Motor neuron (in vitro differentiated cells): ENCODE results near the gene FZD7. TPM values are rescaled to one million over a fixed set of nuclear protein-coding genes. Genes with fewer than 3 reads are reported as not detected.

Experiments
- ATAC-seq, 8 experiments: fragments of 200-7000 bp; cut with Tn5 transposase; replicated peaks in 6 of 8; 2 replicates each; pipeline ENCODE4 v1.8.0; 2021; ENCODE audit warnings: mild to moderate bottlenecking in 8 of 8, moderate library complexity in 8 of 8
- H3K27ac ChIP-seq, 2 donors: fragments of 250-450 bp; sonication (Bioruptor Pico); 2 replicates each; pipeline ENCODE4 v1.9.0; 2021; ENCODE audit warnings: antibody characterized with exemption in 2 of 2, mild to moderate bottlenecking in 2 of 2, moderate library complexity in 1 of 2
- H3K4me1 ChIP-seq, 2 donors: fragments of 250-450 bp; sonication (Bioruptor Pico); replicated peaks in 1 of 2; 2 replicates each; pipeline ENCODE4 v1.6.1; 2021; ENCODE audit warnings: antibody characterized with exemption in 2 of 2, mild to moderate bottlenecking in 2 of 2, moderate library complexity in 1 of 2
- H3K4me3 ChIP-seq, 5 donors: fragments of 250-450 bp; sonication (Bioruptor Pico); 2 replicates each; pipeline ENCODE4 v1.9.0; 2021; ENCODE audit warnings: antibody characterized with exemption in 5 of 5, mild to moderate bottlenecking in 5 of 5, moderate library complexity in 4 of 5
- WGBS, 10 experiments: fragments of 450-650 bp; shearing (Covaris generic); methylation state at CpG; one replicate each; pipeline ENCODE4 v1.0.0; 2022; 5-methylcytosine and 5-hydroxymethylcytosine counted together
- in situ Hi-C, 9 experiments: fragments of 400-800 bp; cut with MboI; loops; one replicate each; pipeline ENCODE4 v1.15.0; 2021; ENCODE audit warnings: low sequenced_read_pairs in 9 of 9, low pct_unique_long_range_greater_than_20kb in 2 of 9; ENCODE audit not compliant: unreplicated experiment in 9 of 9
- total RNA-seq, 8 experiments: library from RNA; unstranded; fragments of 300-600 nt; gene quantifications; 2 replicates each; pipeline versions ENCODE4 v1.2.3 to v1.2.4, GENCODE V29; 2022

The FZD7 gene
- 100 to 1,000 TPM in 1 of 8 experiments, 10 to 100 TPM in 4, 1 to 10 TPM in 3; 1.6 to 105 (median 28.4) TPM for total RNA-seq

DNA sequence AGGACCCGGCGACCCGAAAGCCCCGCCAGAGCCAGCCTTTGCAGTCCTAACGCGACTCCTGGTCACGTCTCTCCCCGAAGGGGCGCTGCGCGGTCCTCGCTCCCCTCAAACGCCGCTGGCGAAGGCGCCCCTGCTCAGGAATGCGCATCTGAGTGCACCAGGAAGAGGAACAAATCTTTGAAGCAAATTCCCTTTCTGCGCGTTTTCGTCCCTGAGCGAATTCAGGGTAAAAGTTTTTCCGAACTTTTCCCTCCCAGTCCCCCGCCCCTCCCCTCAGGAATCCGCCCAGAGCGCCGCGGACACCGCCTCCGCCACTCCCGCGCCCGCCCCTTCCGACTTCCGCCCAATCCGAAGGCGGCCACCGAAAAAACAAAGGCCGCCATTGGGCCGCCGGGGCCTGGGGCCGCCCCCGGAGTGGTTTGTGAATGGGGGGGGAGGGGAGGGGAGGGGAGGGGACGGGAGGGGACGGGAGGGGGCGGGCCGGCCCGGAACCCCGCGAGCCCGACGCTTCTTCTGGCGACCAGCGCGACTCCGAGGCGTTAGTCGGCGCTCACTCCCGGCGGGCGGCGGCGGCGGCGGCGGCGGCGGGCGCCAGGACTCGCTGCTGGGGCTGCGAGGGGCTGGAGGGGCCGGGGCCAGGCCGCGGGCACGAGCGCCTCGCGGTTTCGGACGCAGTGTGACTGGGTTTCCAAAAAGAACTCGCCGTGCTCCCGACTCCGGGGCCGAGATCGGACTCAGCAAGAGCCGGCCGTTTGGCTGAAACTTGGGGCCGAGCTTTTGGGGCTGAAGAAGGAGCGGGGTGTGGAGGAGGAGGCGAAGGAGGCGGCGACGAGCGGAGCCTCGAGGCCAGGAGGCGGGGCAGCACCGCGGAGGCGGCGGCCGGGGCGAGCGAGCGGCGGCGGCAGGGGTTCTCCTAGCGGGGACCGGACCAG lies at the start of gene FZD7:
Gene FZD7 (plus strand): TSS at position 539 of the 932 bp plus-strand sequence. CDS start 793 bp downstream, outside the sequence.
- 0% methylated on average over 2 of the region's 109 CpGs; no CpG with 5 or more reads in 9 of the 10 experiments for WGBS, 10 experiments
- peak within 1 kb of the TSS; percentile 79 to 92 for H3K27ac ChIP-seq
- peak within 1 kb of the TSS; percentile 76 to 98 (median 87) for H3K4me3 ChIP-seq
- in situ Hi-C loops, result loop anchor here in 4 of 9 experiments (10.0 to 25.0 kb wide), 3 partner anchors 121 to 171 kb away; no protein-coding TSS in a partner anchor
- peak; percentile 66 to 78 (median 70) for ATAC-seq
- H3K4me1 ChIP-seq, result peaks cover 7 to 16% of the 10 kb centered on the region in 2 donors

DNA sequence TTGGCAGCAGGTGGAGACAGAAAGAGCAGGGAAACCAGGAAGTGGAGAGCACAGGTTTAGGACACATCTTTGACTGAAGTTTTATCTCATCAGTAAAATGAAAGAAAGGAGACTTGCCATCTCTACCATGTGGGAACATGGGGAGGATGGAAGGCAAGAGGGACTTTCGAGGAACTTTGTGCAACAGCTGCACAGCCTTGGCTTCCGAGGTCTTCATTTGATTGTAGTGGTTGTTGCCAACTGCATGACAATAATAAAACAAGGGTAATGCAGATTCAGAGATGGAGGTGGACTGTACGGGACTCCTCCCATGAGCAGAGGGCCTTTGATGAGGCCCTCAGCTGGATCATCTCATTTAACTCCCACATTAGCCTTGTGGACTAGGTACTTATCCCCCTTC lies 49.3 kb upstream of the FZD7 start:
- Histone ChIP-seq H3K4me1 (peaks cover 36 to 37% of the 10 kb centered on the region in 2 donors), H3K27ac (no peak overlapping the region), H3K4me3 (no peak overlapping the region)
- peak in 1 of 8 experiments; percentile 2 for ATAC-seq
- 77 to 100% (median 90%) methylated on average over 1 to 3 of the region's 3 CpGs; no CpG with 5 or more reads in 4 of the 10 experiments for WGBS, 10 experiments
- in situ Hi-C loops, result no loop called here

DNA sequence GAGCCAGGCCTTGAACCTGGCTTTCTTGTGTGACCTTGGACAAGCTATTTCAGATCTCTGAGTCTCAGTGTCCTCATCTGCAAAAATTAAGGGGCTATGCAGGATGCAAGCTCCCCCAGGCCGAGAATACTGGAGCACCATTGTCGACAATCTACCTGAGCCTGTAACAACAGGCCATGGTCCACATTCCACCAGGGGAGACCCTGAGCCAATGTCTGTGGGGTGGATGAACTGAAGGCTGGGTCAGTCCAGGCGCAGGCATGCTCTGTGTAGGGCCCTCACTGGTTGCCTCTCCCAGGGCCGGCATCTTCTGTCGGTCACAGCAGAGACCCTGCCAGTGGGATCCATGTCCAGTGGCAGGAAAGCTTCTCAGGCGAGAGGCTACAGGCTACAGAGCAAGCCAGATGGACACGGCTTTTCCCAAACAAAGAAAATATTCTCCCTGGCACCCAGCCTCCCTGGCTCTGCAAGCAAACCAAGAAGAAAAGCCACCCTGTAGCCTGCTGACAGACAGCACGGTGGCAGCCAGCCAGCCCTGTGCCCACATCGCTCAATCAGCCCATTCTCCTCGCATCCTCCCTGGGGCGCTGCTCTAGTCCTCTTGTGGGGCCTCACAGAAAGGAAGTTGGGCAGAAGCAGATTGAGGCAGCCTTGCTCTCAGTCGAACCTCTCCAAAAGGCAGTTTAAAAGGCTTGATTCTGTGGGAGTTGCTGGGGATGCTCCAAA lies 48.7 kb upstream of the FZD7 start:
- in situ Hi-C loops, result no loop called here
- no peak overlapping the region for H3K4me3 ChIP-seq
- 51 to 85% (median 81%) methylated on average over 2 to 7 of the region's 12 CpGs; no CpG with 5 or more reads in 6 of the 10 experiments for WGBS, 10 experiments
- peaks cover 36 to 37% of the 10 kb centered on the region in 2 donors for H3K4me1 ChIP-seq
- H3K27ac ChIP-seq, result no peak overlapping the region
- ATAC-seq, result peak in 5 of 8 experiments; percentile 32 to 85 (median 68)

DNA sequence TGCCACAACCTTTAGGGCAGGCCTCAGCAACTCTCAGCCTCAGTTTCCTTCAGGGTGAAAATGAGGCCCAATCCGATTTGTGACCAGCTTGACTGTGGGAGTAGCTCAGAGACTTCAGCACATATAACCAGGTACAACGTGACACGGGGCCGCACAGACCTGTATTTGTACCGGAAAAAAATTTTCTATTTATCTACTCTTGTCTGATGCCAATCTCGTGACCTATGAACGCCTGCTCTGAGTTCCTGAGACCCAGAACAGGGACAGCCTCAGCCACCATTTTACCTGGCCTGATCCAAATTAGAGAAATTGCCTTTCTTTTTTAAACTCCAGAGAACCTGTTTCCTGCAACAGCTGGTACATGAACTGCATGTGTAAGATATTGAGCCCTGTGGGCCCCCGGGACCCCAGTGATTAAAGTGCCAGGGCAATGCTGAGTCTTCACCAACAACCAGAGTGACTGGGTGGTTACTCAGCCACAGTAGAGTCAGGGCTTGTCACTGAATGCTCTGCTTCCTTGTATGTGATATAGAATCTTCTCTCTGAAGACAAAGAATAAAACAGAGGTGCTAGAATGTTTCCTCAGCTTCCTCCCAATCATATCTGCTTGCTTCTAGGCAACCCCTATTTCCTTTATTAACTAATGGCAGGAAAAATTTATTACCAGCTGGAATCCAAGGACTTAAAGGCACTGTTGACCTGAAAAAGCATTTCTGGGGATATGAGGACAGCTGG lies 47.8 kb upstream of the FZD7 start:
- no peak overlapping the region for H3K27ac ChIP-seq

DNA sequence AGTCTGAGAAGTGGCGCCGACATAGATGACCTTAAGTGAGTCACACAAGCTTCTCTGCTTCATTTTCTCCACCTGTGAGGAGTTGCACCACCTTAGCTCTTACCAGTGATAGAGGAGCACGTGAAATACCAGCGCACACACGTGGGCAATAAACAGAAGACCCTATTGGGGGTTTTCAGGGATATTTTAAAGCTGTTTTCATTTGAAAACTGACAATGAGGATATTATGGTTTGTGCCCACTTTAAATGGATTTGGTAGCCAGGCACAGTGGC lies 47.3 kb upstream of the FZD7 start:
- in situ Hi-C loops, result no loop called here
- Histone ChIP-seq H3K4me3 (no peak overlapping the region), H3K4me1 (peaks cover 36 to 37% of the 10 kb centered on the region in 2 donors), H3K27ac (no peak overlapping the region)
- WGBS, 10 experiments, result 33 to 100% (median 80%) methylated on average over 1 to 5 of the region's 5 CpGs; no CpG with 5 or more reads in 2 of the 10 experiments
- ATAC-seq, result peak in 1 of 8 experiments; percentile 46

More for the DNA sequence above, 47.8 kb upstream of the FZD7 start:
- peak in 1 of 8 experiments; percentile 20 for ATAC-seq
- 17 to 100% (median 86%) methylated on average over 1 to 8 of the region's 8 CpGs; no CpG with 5 or more reads in 3 of the 10 experiments for WGBS, 10 experiments
- in situ Hi-C loops, result no loop called here
- no peak overlapping the region for H3K4me3 ChIP-seq
- H3K4me1 ChIP-seq, result peaks cover 36 to 37% of the 10 kb centered on the region in 2 donors

DNA sequence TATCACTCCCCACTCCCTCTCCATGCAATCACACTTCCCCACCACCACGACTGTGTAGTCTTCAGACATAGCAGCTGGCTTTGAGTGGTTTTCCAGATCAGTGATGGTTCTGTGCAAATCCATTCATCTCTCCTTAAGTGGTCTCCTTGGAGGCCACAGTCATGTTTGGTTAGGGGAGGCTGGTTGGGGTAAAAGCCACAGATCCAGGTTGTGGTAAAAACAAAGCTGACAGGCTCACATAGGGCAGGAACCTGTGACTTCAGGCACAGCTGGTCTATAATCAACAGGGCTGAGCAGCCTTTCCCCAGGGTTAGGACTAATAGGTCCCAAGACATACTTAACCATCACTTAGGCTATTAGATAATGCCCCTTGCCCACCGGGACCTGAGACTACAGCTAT lies 46.2 kb upstream of the FZD7 start:
- Histone ChIP-seq H3K27ac (no peak overlapping the region), H3K4me3 (no peak overlapping the region), H3K4me1 (peaks cover 37 to 39% of the 10 kb centered on the region in 2 donors)
- in situ Hi-C loops, result no loop called here
- 80 to 100% (median 86%) methylated on average over 1 to 2 of the region's 2 CpGs; no CpG with 5 or more reads in 3 of the 10 experiments for WGBS, 10 experiments
- ATAC-seq, result no peak

DNA sequence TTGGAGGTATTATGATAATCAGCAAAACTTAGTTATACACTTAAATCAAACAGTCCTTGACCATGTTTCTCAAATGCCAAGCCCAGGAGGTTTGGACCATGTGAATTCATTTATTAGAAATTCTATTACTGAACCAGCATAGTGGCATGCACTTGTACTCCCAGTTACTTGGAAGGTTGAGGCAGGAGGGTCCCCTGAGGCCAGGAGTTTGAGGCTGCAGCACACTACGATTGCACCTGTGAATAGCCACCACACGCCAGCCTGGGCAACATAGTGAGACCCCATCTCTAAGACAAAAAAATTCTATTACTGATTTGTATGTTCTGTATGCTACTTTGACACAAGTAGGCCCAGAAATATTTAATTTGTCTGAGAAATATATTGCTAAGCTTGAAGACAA lies 43.6 kb upstream of the FZD7 start:
- no peak for ATAC-seq
- peaks cover 16 to 19% of the 10 kb centered on the region in 2 donors for H3K4me1 ChIP-seq
- 83 to 100% (median 100%) methylated on average over 1 to 2 of the region's 2 CpGs; no CpG with 5 or more reads in 3 of the 10 experiments for WGBS, 10 experiments
- no peak overlapping the region for H3K27ac ChIP-seq
- in situ Hi-C loops, result no loop called here
- H3K4me3 ChIP-seq, result no peak overlapping the region

DNA sequence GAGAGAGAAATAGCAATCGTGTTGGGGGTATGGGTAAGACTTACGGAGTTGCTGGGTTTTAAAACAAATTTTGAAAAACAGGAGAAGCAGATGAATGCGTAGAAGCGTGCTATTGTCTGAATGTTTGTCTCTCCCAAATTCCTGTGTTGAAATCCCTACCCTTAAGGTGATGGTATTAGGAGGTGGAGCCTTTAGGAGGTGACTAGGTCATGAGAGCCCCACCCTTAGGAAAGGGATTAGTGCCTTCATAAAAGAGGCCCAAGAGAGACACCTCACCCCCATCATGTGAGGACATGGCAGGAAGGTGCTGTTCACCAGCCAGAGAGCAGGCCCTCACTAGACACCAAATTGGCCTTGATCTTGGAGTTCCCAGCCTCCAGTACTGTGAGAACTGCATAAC lies 40.7 kb upstream of the FZD7 start:
- H3K4me3 ChIP-seq, result no peak overlapping the region
- ATAC-seq, result no peak
- in situ Hi-C loops, result no loop called here
- no peak overlapping the region for H3K27ac ChIP-seq
- H3K4me1 ChIP-seq, result peaks cover 3 to 18% of the 10 kb centered on the region in 2 donors
- WGBS, 10 experiments, result 91 to 100% (median 100%) methylated on average over 2 to 4 of the region's 4 CpGs; no CpG with 5 or more reads in 3 of the 10 experiments

DNA sequence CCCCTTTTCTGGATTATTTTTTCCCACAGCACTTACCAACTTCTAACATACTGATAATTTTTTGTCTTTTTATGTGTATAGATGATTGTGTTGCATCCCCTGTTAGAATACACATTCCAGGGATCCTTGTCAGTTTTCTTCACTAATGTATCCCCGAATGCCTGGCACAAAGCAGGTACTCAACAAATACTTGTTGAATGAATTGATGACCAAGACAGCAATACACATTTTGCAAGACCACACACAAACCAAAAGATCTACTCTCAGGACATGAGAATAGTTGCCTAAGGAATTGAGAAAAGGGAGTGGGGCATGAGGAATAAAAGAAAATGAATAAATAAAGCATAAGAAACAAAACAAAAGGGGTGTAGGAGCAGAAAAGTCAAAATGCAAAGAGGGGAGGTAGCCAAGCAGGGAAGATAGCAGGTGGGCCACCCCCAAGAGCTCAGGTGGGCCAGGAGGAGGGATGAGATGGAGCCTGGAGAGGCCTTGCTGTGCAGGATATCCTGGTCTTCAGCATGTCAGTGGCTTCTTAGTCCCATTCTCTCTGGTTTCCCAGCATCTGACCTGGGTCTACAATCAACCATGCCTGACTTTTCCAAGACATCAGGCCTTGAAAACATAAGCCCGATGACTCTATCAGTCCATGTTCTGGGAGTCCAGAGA lies 38.5 kb upstream of the FZD7 start:
- 67 to 100% (median 90%) methylated on average over 1 to 2 of the region's 2 CpGs; no CpG with 5 or more reads in 1 of the 10 experiments for WGBS, 10 experiments
- no peak overlapping the region for H3K4me3 ChIP-seq
- in situ Hi-C loops, result no loop called here
- peaks cover 5 to 31% of the 10 kb centered on the region in 2 donors for H3K4me1 ChIP-seq
- no peak overlapping the region for H3K27ac ChIP-seq
- no peak for ATAC-seq

DNA sequence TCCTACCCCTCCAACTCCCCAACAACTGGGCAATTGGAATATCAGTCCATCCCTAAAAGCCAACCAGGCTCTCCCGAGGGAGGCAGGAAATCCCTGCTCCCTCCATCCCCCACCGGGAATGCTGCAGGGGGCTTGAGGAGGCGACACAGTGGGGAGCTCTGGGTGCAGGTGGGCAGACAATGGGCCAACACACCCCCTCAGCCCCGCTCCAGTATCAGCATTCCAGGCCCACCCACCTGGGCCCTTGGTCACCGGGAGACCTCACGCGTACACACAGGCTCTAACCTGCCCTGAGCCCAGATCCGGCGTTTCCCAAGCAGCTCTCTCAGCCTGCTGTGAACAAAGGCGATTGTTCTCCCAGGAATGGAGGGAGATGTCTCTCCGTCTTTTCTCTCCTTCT lies 37.6 kb upstream of the FZD7 start:
- Histone ChIP-seq H3K27ac (no peak overlapping the region), H3K4me3 (no peak overlapping the region), H3K4me1 (peaks cover 5 to 31% of the 10 kb centered on the region in 2 donors)
- in situ Hi-C loops, result no loop called here
- peak in 2 of 8 experiments; percentile 30 to 39 for ATAC-seq
- 0 to 96% (median 50%) methylated on average over 1 to 9 of the region's 11 CpGs; no CpG with 5 or more reads in 3 of the 10 experiments for WGBS, 10 experiments

DNA sequence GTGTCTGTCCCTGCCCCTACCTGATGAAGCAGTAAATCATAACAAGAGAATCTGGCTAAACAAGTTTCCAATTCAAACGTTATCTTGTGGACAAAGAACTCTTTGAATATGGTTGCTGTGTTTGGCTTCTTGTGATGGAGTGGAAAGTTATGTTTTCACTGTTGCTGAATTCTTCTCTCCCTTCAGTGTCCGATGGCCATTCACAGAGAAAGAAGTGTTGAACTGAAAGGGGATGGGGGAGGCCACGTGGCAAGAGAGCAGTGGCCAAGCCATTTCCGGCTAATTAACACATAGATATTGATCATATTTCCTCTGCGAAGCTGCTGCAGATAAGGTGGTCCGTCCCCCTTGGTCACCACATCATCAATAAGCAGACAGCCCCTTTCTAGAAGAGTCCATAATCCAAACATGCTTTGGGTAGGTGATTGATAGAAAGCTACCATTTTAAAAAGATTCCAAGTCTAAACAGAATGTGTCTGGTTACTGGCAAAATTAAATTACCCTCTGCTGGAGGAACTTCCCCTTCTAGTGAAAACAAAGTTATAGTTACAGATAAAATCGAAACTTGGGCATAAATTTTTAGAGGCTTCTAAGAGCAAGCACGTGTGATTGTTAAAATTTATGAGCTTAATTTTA lies 36.9 kb upstream of the FZD7 start:
- Histone ChIP-seq H3K27ac (no peak overlapping the region), H3K4me1 (peaks cover 5 to 31% of the 10 kb centered on the region in 2 donors), H3K4me3 (no peak overlapping the region)
- WGBS, 10 experiments, result 14 to 80% (median 62%) methylated on average over 1 to 8 of the region's 8 CpGs
- in situ Hi-C loops, result no loop called here
- ATAC-seq, result no peak

DNA sequence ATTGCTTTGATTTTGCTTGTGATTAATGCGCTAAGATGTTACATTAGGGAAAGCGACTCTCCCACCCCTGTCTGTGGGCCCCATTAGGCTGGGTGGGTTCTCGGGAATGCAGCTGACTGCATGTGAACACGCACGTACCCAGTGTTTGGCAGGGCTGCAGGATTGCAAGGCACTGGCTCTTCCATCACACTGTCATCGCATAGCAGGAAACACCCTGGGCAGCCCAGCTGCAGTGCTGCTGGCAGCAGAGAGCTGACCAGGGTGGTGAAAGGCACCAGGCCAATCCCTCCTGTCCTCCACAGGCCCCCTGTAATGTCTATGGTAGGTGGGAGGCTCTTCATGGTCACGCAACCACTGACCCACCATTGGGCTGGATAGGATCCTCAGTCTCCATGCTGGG lies 34.4 kb upstream of the FZD7 start:
- Histone ChIP-seq H3K4me3 (no peak overlapping the region), H3K4me1 (peaks cover 5 to 28% of the 10 kb centered on the region in 2 donors), H3K27ac (no peak overlapping the region)
- in situ Hi-C loops, result no loop called here
- ATAC-seq, result peak in 6 of 8 experiments; percentile 16 to 98 (median 78)
- 40 to 85% (median 76%) methylated on average over 1 to 6 of the region's 7 CpGs; no CpG with 5 or more reads in 4 of the 10 experiments for WGBS, 10 experiments
